Panc1 (cell line): ENCODE results near the gene ERVFRD-1. TPM values are rescaled to one million over a fixed set of nuclear protein-coding genes. Genes with fewer than 3 reads are reported as not detected.

Experiments
- ATAC-seq: fragments of 200-7000 bp; cut with Tn5 transposase; 2 replicates; pipeline ENCODE4 v1.9.1; 2020; ENCODE audit warnings: mild to moderate bottlenecking, moderate library complexity
- BruUV-seq: library from RNA; stranded (reverse); fragments of 400-500 nt; replicated peaks from 2 replicates; lab custom pipeline; 2021; lab: Mats Ljungman, UMichigan
- CTCF ChIA-PET: fragments of 300-600 bp; sonication (Branson Sonifier 250); formaldehyde crosslinking; loops from one replicate; lab custom pipeline; 2022; ENCODE audit warnings: antibody characterized with exemption; lab: Charles Lee
- POLR2A ChIA-PET: fragments of 300-600 bp; sonication (Branson Sonifier 250); formaldehyde crosslinking; loops from one replicate; lab custom pipeline; 2022; ENCODE audit warnings: antibody characterized with exemption; lab: Charles Lee
- DNase-seq: peaks from one replicate; pipeline ENCODE4 v3.0.0-alpha.2; 2010; ENCODE audit warnings: low read depth, low spot score
- H3K27ac ChIP-seq: 2 replicates; pipeline ENCODE4 v1.5.1; 2011; ENCODE audit warnings: mild to moderate bottlenecking, low read length, inconsistent platforms
- H3K27me3 ChIP-seq: fragments of 200-500 bp; sonication (Bioruptor generic); 2 replicates; pipeline ENCODE4 v1.6.0; 2014; ENCODE audit warnings: low read length, inconsistent platforms; ENCODE audit not compliant: control insufficient read depth, insufficient read depth
- H3K36me3 ChIP-seq: fragments of 200-500 bp; sonication (Bioruptor generic); 2 replicates; pipeline ENCODE4 v1.5.1; 2014; ENCODE audit warnings: inconsistent platforms, mild to moderate bottlenecking, low read length, moderate library complexity; ENCODE audit not compliant: control insufficient read depth, insufficient read depth
- H3K4me1 ChIP-seq: 2 replicates; pipeline ENCODE4 v1.5.1; 2011; ENCODE audit warnings: inconsistent platforms, mild to moderate bottlenecking, low read length, moderate library complexity; ENCODE audit not compliant: control insufficient read depth, insufficient read depth
- H3K4me3 ChIP-seq, 2 experiments: 2 replicates each; pipeline ENCODE4 v1.5.1; 2011 to 2012; ENCODE audit warnings: low read depth in 2 of 2, low read length in 2 of 2, mild to moderate bottlenecking in 2 of 2, inconsistent platforms in 1 of 2, moderate library complexity in 1 of 2
- H3K9me3 ChIP-seq: fragments of 200-500 bp; sonication (Bioruptor generic); 2 replicates; pipeline ENCODE4 v1.5.1; 2014; ENCODE audit warnings: low read depth, mild to moderate bottlenecking, inconsistent platforms, low read length, moderate library complexity; ENCODE audit not compliant: control insufficient read depth, insufficient read depth
- CTCF ChIP-seq: fragments of 450-650 bp; IDR thresholded peaks from 2 replicates; pipeline ENCODE4 v1.5.1; 2017; ENCODE audit warnings: mild to moderate bottlenecking
- POLR2AphosphoS5 ChIP-seq: IDR thresholded peaks from 2 replicates; pipeline ENCODE4 v1.6.1; 2012; ENCODE audit warnings: mild to moderate bottlenecking, low read depth, low read length, moderate library complexity
- SIN3A ChIP-seq: IDR thresholded peaks from 2 replicates; pipeline ENCODE4 v1.6.1; 2012; ENCODE audit warnings: low read depth, mild to moderate bottlenecking, low read length, moderate library complexity, borderline replicate concordance; ENCODE audit not compliant: insufficient read depth
- TCF7L2 ChIP-seq: IDR thresholded peaks from 2 replicates; pipeline ENCODE4 v1.6.1; 2011; ENCODE audit warnings: mild to moderate bottlenecking, low read depth, low read length, inconsistent platforms
- in situ Hi-C: cut with HindIII; loops from 2 replicates; pipeline ENCODE4 v1.10.0; 2016; ENCODE audit warnings: low sequenced_read_pairs, low pct_unique_long_range_greater_than_20kb
- intact Hi-C: fragments of 100-400 bp; cut with micrococcal nuclease; formaldehyde crosslinking; loops from one replicate; pipeline ENCODE4 v1.10.0; 2022; ENCODE audit not compliant: unreplicated experiment
- total RNA-seq: library from RNA; stranded (reverse); gene quantifications from one replicate; pipeline ENCODE4 v1.2.1, GENCODE V29; 2021; ENCODE audit not compliant: unreplicated experiment

The ERVFRD-1 gene
- total RNA-seq, 1 experiment from 2014 or later = not detected

- no peak for ATAC-seq
- no peak for DNase-seq
- CTCF ChIA-PET = no interaction called here
- TF ChIP-seq SIN3A (no peak), POLR2AphosphoS5 (no peak), TCF7L2 (no peak), CTCF (no peak)
- no peaks in the 10 kb centered on the region for H3K4me1 ChIP-seq
- H3K36me3 ChIP-seq = no peaks in the 10 kb centered on the region
- no peaks in the 10 kb centered on the region for H3K9me3 ChIP-seq
- H3K27me3 ChIP-seq = no peaks in the 10 kb centered on the region
- in situ Hi-C loops = no loop called here
- BruUV-seq = no TSS peak
- H3K27ac ChIP-seq = no peak overlapping the region
- POLR2A ChIA-PET = no interaction called here
- intact Hi-C loops = no loop called here
- H3K4me3 ChIP-seq = no peak overlapping the region
Observed at GRCh38 chr6:11053307-11053706, 58.2 kb downstream of the ERVFRD-1 start.

Other genes with a start within 250 kb of the ERVFRD-1 start
- not detected for gene GCM2, start 229.7 kb downstream of the ERVFRD-1 start, total RNA-seq
- gene SYCP2L, start 224.7 kb downstream of the ERVFRD-1 start, total RNA-seq = 2.4 TPM
- gene ELOVL2, start 67.4 kb downstream of the ERVFRD-1 start, total RNA-seq = 27.8 TPM
- gene SMIM13, start 17.9 kb downstream of the ERVFRD-1 start, total RNA-seq = 17.6 TPM
- gene NEDD9, start 120.9 kb upstream of the ERVFRD-1 start, total RNA-seq = 0.28 TPM